ENCODE data around the gene BPIFB3. TPM values are rescaled to one million over a fixed set of nuclear protein-coding genes. Genes with fewer than 3 reads are reported as not detected.

Gene BPIFB3
- total and polyA plus RNA-seq, 9 donors: 0.15 TPM; not detected in 8

GRCh38 chr20:33051333-33051732 lies 2.4 kb upstream of the BPIFB3 start:
- no peaks in the 10 kb centered on the region for H3K4me1 ChIP-seq (ENCODE audit: insufficient read depth)
- intact Hi-C loops (cut with DNase I): no loop called here
- H3K9me3 ChIP-seq: no peaks in the 10 kb centered on the region
- DNase-seq: no peak
- no peaks in the 10 kb centered on the region for H3K27me3 ChIP-seq
- no peak overlapping the region for H3K27ac ChIP-seq
- no peaks in the 10 kb centered on the region for H3K36me3 ChIP-seq
- 63 to 86% (median 72%) methylated on average over 4 of the region's 4 CpGs for WGBS, 3 donors
- TF ChIP-seq CTCF (IDR thresholded peaks at IDR 0.05) (no peak), EP300 (IDR thresholded peaks at IDR 0.05) (no peak), POLR2A (IDR thresholded peaks at IDR 0.05) (no peak)
- H3K4me3 ChIP-seq: no peak overlapping the region

GRCh38 chr20:33054381-33054780 lies 678 bp downstream of the BPIFB3 start:
- H3K36me3 ChIP-seq: no peaks in the 10 kb centered on the region
- no peaks in the 10 kb centered on the region for H3K4me1 ChIP-seq (ENCODE audit: insufficient read depth)
- no peak for TF ChIP-seq POLR2A (IDR thresholded peaks at IDR 0.05)
- no peak for TF ChIP-seq CTCF (IDR thresholded peaks at IDR 0.05)
- H3K4me3 ChIP-seq: no peak overlapping the region
- no peak for DNase-seq
- no peaks in the 10 kb centered on the region for H3K9me3 ChIP-seq
- WGBS, 3 donors: 50 to 67% (median 55%) methylated on average over 7 of the region's 7 CpGs
- no peak overlapping the region for H3K27ac ChIP-seq
- intact Hi-C loops (cut with DNase I): no loop called here
- no peaks in the 10 kb centered on the region for H3K27me3 ChIP-seq

- H3K27ac ChIP-seq: no peak overlapping the region
- no peaks in the 10 kb centered on the region for H3K4me1 ChIP-seq (ENCODE audit: insufficient read depth)
- no peaks in the 10 kb centered on the region for H3K36me3 ChIP-seq
Measured at GRCh38 chr20:33054791-33055190, 1.1 kb downstream of the BPIFB3 start.

GRCh38 chr20:33059136-33059535 lies 5.4 kb downstream of the BPIFB3 start:
- intact Hi-C loops (cut with DNase I): no loop called here
- TF ChIP-seq EP300 (IDR thresholded peaks at IDR 0.05) (no peak), CTCF (IDR thresholded peaks at IDR 0.05) (no peak), POLR2A (IDR thresholded peaks at IDR 0.05) (no peak)
- 69 to 76% (median 73%) methylated on average over 7 of the region's 7 CpGs for WGBS, 3 donors
- H3K4me1 ChIP-seq (ENCODE audit: insufficient read depth): no peaks in the 10 kb centered on the region
- H3K4me3 ChIP-seq: no peak overlapping the region
- H3K36me3 ChIP-seq: no peaks in the 10 kb centered on the region
- DNase-seq: no peak
- H3K9me3 ChIP-seq: no peaks in the 10 kb centered on the region
- no peaks in the 10 kb centered on the region for H3K27me3 ChIP-seq
- H3K27ac ChIP-seq: no peak overlapping the region

More at GRCh38 chr20:33054791-33055190, 1.1 kb downstream of the BPIFB3 start:
- intact Hi-C loops (cut with DNase I): no loop called here
- no peaks in the 10 kb centered on the region for H3K9me3 ChIP-seq
- WGBS, 3 donors: 78 to 81% (median 81%) methylated on average over 2 of the region's 2 CpGs
- H3K27me3 ChIP-seq: no peaks in the 10 kb centered on the region
- no peak for DNase-seq
- TF ChIP-seq CTCF (IDR thresholded peaks at IDR 0.05) (no peak), EP300 (IDR thresholded peaks at IDR 0.05) (no peak), POLR2A (IDR thresholded peaks at IDR 0.05) (no peak)
- no peak overlapping the region for H3K4me3 ChIP-seq
